GF-D8 (cell line): ENCODE results near the gene SKI.
"Not testable (repeated sequence)": the region's sequence is repeated elsewhere in the genome, so short reads cannot be mapped to it uniquely, and the experiment has no call there.

Experiments used
- DNase-seq: peaks from one replicate; lab custom pipeline; 2025; lab: John Stamatoyannopoulos, UW

The SKI gene

GRCh38 chr1:2242814-2243725, 15.0 kb downstream of the SKI start:
- DNase-seq, result no peak

DNA sequence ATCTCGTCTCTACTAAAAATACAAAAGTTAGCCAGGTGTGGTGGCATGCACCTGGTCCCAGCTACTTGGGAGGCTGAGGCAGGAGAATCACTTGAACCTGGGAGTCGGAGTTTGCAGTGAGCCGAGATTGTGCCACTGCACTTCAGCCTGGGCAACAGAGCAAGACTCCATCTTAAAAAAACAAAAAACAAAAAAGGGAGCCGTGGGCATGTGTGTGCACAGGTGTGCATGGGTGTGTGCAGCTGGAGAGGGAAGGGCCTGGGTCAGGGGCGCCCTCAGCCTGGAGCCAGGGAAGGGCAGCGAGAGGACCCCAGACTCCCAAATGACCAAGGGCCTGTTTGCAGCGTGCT, 18.9 kb downstream of the SKI start:
- not testable (repeated sequence) for DNase-seq

- DNase-seq, result no peak
These were observed 19.6 kb downstream of the SKI start for GRCh38 chr1:2247760-2248126.

DNA sequence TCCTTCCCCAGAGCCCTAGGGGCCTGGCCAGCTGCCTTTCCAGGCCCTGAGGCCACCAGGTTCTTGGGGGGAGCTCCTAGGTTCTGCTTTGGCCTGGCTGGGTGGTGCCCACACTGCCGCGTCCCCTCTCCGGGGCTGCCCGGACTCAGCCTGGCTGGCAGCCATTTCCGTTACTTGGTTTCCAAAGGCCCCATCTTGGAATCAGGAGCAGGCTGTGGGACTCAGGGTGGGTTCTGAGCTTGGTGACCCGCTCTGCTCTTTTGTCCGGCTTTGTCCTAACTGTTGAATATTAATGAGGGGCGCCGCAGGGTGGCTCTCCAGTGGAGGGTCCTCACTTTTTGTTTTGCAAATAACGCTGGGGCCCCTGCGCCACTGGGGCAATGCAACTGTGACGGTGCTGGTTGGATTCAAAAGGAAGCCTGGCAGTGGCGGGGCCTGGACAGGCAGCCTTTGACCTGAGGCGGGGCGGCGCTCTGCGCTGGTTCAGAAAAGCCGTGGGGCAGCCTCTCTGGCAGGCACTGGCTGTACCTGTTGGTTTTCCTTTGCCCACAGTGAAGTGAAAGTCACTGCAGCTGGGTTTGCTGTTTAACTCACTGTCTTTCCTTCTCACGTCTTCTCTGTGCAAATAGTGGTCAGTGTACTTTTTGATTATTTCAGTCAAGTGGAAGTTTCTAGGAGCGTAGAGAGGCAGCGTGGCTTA, 20.2 kb downstream of the SKI start:
- DNase-seq, result no peak

DNA sequence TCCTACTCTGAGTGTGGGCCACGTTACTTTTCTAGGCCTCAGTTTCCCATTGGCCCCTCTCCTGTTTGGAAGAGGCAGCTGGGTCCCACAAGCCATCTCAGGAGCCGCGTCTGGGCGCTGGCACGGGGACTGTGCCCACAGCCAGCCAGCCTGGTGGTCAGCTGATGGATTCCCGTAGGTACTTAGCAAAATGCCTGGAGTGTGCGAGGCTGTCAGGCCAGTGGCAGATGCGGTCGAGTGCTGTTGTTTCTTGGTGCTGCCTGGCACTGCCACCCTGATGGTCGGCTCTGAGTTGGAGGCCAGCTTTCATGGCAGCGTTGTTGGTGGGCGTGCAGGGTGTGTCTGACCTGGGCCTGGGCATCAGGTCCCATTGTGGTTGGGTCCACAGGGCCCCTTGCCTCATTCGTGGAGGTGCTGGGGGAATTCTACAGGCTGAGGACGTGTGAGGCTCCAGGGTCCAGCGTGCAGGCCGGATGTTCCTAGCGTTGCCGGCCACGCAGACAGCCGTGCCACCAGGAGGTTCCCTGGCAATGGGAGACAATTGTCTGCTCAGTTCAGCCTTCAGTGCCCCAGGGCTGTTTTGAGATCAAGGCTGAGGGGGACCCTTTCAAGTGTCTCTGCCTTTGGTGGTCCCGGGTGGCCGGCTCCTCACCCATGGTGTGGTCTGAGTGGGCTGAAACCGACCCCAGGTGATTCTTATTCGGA, 20.9 kb downstream of the SKI start:
- DNase-seq, result no peak

- no peak for DNase-seq
These were observed 21.4 kb downstream of the SKI start for GRCh38 chr1:2249559-2249906.

GRCh38 chr1:2250721-2251281, 22.7 kb downstream of the SKI start:
- DNase-seq, result no peak

GRCh38 chr1:2251363-2251762, 23.2 kb downstream of the SKI start:
- DNase-seq, result no peak

DNA sequence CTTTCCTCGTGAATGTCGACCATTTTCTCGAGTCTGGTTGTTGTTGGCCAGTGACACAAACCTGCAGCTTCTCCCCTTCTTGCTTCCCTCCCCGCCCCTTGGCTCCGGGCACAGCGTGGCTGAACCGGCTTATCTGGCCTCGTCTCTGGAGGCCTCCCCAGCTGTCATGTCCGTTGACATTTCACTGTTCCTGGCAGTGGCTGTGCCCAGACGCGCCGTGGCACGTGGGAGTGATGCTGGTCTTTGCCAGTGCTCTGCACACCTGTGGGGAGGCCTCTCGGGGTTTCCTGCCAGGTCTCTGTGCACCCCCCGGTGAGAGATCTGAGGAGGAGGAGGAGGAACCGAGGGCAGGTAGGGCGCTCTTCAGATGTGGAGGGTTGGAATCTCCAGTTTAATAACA, 23.7 kb downstream of the SKI start:
- no peak for DNase-seq

DNA sequence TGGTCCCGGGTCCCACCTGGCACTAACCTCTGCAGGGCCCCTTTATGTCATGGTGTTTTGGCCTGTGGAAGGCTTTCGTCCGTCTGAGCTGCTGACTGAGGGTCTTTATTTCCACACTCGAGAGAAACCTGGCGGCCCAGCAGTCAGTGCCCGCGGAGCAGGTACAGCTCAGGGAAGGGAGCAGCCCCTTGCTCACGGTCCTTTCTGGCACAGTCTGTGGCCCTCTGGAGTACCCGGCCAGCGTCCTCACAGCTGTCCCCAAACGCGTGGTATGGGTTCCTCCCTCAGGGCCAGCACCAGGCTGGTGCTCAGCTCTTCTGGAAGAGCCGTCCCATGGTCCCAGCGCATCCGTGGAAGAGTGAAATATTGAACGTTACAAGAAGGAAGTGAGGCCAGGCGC, 24.3 kb downstream of the SKI start:
- DNase-seq, result no peak

DNA sequence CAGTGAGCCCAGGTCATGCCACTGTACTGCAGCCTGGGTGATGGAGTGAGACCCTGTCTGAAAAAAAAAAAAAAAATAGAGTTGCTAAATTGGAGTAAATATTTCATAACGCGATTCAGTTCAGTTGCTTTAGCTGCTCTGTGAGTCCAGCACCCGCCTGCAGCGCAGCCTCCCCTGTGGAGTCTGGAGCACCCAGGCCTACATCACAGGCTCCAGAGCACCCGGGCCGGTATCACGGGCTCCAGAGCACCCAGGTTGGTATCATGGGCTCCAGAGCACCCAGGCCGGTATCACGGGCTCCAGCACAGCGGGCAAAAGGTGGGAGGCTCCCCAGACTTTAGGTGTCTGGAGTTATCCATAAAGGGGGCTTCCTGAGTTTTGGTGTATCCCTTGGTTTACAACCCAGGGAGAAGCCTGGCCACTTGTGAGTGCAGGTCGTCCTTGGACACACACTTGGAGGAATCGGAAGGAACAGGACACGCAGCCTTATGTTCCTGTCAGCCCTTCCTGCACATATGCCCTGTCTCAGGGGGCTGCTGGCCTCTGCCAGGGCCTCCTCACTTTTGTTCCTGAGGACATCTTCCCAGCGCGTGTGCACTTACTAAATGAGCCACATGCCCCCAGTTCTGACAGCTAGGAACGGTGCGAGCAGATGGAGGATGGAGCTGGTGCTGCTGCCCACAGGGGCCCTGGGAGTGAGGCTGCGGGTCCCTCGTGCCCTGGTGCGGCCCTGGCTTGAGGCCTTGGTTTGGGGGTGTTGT, 25.1 kb downstream of the SKI start:
- no peak for DNase-seq

DNA sequence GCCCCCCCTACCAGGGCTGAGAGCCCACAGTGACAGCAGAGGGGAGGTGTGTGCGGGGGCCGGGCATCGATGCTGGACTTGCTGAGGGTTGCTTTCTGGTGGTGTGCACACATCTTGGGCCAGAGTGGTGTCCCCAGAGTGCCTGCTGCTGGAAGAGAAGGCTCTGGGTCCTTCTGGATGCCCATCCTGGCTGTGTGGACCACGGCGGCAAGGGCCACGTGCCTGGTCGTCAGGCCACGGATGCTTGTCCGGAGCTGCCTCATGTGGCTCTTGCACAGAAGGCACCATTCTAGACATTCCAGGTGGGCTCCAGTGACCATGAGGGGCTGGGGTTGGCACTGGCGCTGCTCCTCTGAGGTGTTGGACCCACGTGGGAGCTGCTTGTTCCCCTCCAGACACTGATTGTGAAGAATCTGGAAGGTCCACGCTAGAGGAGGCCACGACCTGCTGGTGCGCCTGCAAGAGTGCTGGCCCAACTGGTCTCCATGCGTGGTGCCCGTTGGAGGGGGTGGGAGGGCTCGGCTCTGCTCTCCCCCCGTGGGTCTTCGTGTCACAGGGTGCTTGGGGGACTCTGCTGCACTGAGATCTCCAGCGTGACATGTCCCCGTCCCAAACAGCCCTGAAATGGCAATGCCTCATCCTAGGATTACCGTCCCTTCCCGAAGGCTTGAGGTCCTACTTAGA, 25.8 kb downstream of the SKI start:
- no peak for DNase-seq

- DNase-seq, result no peak
These were observed 26.9 kb downstream of the SKI start for GRCh38 chr1:2255047-2255419.

- peak; percentile 97 for DNase-seq
These were observed 27.6 kb downstream of the SKI start for GRCh38 chr1:2255420-2256369.

- no peak for DNase-seq
These were observed 28.5 kb downstream of the SKI start for GRCh38 chr1:2256435-2257244.

DNA sequence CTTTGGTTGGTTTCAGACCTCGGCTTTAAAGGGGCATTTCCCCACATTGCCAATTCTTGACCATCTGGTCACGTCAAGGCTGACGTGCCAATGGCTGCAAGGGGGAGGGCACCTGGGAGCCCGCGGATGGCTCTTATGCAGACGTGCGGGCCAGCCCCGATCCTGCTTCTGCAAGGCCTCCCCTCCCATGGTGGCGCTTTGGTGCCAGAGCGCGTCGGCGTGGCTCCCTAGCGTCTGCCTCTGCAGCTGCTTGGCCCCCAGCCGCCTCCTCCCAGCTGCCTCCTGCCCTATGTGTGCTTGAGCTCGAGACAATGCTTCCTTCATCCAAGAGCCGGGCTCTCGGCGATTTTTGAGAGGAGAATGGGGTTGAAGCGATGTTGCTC, 29.1 kb downstream of the SKI start:
- no peak for DNase-seq

GRCh38 chr1:2258122-2258681, 30.1 kb downstream of the SKI start:
- no peak for DNase-seq

DNA sequence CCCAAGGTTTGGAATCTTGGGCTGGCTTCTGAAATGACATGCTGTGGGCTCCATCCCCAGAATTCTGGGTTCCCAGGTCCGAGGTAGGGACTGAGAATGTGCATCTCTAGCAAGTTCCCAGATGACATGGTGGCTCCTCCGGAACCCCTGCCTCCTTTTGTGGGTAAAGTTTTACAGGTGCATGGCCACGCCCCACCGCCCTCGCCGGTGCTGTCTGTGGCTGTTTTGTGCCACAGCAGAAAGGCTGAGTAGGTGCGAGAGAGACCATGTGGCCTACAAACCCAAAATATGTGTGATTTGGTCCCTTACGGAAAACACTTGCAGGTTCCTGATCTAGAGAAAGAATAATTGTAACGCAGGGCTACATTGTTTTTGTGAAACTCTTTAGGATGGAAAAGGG, 30.9 kb downstream of the SKI start:
- DNase-seq, result no peak
